ENCODE results near the gene RDH14.

- TF ChIP-seq CTCF (IDR thresholded peaks at IDR 0.05) (no peak), POLR2A (IDR thresholded peaks at IDR 0.05) (no peak)
Measured at GRCh38 chr2:18596993-18597392, 36.5 kb upstream of the RDH14 start.
